H1 (cell line): ENCODE results near the gene IL26. TPM values are rescaled to one million over a fixed set of nuclear protein-coding genes. Genes with fewer than 3 reads are reported as not detected.

Experiments used
- CTCF ChIA-PET: fragments of 300-600 bp; sonication (Branson Sonifier 250); formaldehyde crosslinking; loops from one replicate; lab custom pipeline; 2021; ENCODE audit not compliant: partially characterized antibody; lab: Charles Lee
- POLR2A ChIA-PET: fragments of 300-600 bp; sonication (Branson Sonifier 250); formaldehyde crosslinking; loops from one replicate; lab custom pipeline; 2021; ENCODE audit warnings: inconsistent platforms; ENCODE audit not compliant: partially characterized antibody; lab: Charles Lee
- DNase-seq, 2 experiments: peaks; one replicate each; pipeline versions ENCODE4 v3.0.0 to v3.0.0-alpha.2; 2010 to 2022; ENCODE audit warnings: low spot score in 2 of 2, low read depth in 1 of 2, mixed read lengths in 1 of 2
- FAIRE-seq: peaks from 2 replicates; lab custom pipeline; 2011; peaks lifted over from hg19 to GRCh38; lab: Jason Lieb, UNC
- H2AFZ ChIP-seq: 2 replicates; pipeline ENCODE4 v1.8.1; 2012; ENCODE audit warnings: low read length, inconsistent platforms
- H2AK5ac ChIP-seq: 2 replicates; pipeline ENCODE4 v1.6.1; 2013; ENCODE audit warnings: low read depth, low read length
- H2BK120ac ChIP-seq: replicated peaks from 2 replicates; pipeline ENCODE3; 2013; ENCODE audit warnings: low read depth, low read length, inconsistent platforms
- H2BK12ac ChIP-seq: 2 replicates; pipeline ENCODE4 v1.6.1; 2013; ENCODE audit warnings: low read depth, low read length
- H2BK15ac ChIP-seq: 2 replicates; pipeline ENCODE4 v1.6.1; 2013; ENCODE audit warnings: low read length
- H2BK20ac ChIP-seq: 2 replicates; pipeline ENCODE4 v1.6.1; 2013; ENCODE audit warnings: low read length
- H2BK5ac ChIP-seq: 2 replicates; pipeline ENCODE4 v1.6.1; 2013; ENCODE audit warnings: low read depth, low read length
- H3K14ac ChIP-seq: 2 replicates; pipeline ENCODE4 v1.6.1; 2013; ENCODE audit warnings: inconsistent platforms; ENCODE audit not compliant: insufficient read length
- H3K18ac ChIP-seq: 2 replicates; pipeline ENCODE4 v1.6.1; 2013; ENCODE audit warnings: low read length; ENCODE audit errors: extremely low read depth
- H3K23ac ChIP-seq: 2 replicates; pipeline ENCODE4 v1.6.1; 2013; ENCODE audit warnings: inconsistent platforms; ENCODE audit not compliant: insufficient read length
- H3K23me2 ChIP-seq: 2 replicates; pipeline ENCODE4 v1.6.1; 2013; ENCODE audit warnings: low read depth, low read length
- H3K27ac ChIP-seq: 2 replicates; pipeline ENCODE4 v1.6.1; 2011; ENCODE audit warnings: low read depth, low read length, inconsistent platforms
- H3K27me3 ChIP-seq, 4 experiments: replicated peaks in 1 of 4; 1 replicate in 1 of 4; 2 replicates in 3 of 4; pipeline versions ENCODE4 v1.6.1 to v1.8.1; 2011 to 2013; ENCODE audit warnings: low read length in 3 of 4, mild to moderate bottlenecking in 3 of 4, inconsistent platforms in 2 of 4, mixed read lengths in 2 of 4, moderate library complexity in 1 of 4; ENCODE audit not compliant: control insufficient read depth in 3 of 4, insufficient read depth in 3 of 4; ENCODE audit errors: extremely low read depth in 1 of 4
- H3K36me3 ChIP-seq, 4 experiments: 2 replicates each; pipeline versions ENCODE4 v1.6.1 to v1.8.1; 2011 to 2013; ENCODE audit warnings: mild to moderate bottlenecking in 4 of 4, low read length in 3 of 4, moderate library complexity in 2 of 4, control low read depth in 1 of 4, inconsistent platforms in 1 of 4; ENCODE audit not compliant: insufficient read depth in 4 of 4, control insufficient read depth in 2 of 4
- H3K4ac ChIP-seq: replicated peaks from 2 replicates; pipeline ENCODE3; 2013; ENCODE audit warnings: low read length, low read depth, mixed read lengths, inconsistent platforms; ENCODE audit not compliant: insufficient read length
- H3K4me1 ChIP-seq, 4 experiments: replicated peaks in 1 of 4; 1 replicate in 1 of 4; 2 replicates in 3 of 4; pipeline versions ENCODE4 v1.6.1 to v1.8.1; 2011 to 2013; ENCODE audit warnings: low read length in 3 of 4, inconsistent platforms in 2 of 4, mixed read lengths in 1 of 4; ENCODE audit not compliant: insufficient read depth in 4 of 4, control insufficient read depth in 3 of 4
- H3K4me2 ChIP-seq, 2 experiments: 2 replicates each; pipeline versions ENCODE4 v1.6.1 to v1.8.1; 2011 to 2013; ENCODE audit warnings: low read depth in 2 of 2, low read length in 2 of 2, control low read depth in 1 of 2, inconsistent platforms in 1 of 2, mild to moderate bottlenecking in 1 of 2; ENCODE audit not compliant: insufficient read depth in 1 of 2
- H3K4me3 ChIP-seq, 4 experiments: fragments of 200-600, 300-600 bp in 1 of 4; sonication (generic), shearing (Covaris generic), sonication (Bioruptor Twin) in 1 of 4; 2 replicates each; pipeline versions ENCODE4 v1.5.1 to v1.8.1; 2011 to 2016; ENCODE audit warnings: low read length in 4 of 4, low read depth in 3 of 4, control low read depth in 2 of 4, inconsistent platforms in 2 of 4, mild to moderate bottlenecking in 2 of 4, mixed read lengths in 1 of 4, moderate library complexity in 1 of 4; ENCODE audit not compliant: insufficient read depth in 2 of 4; ENCODE audit errors: extremely low read depth in 1 of 4
- H3K56ac ChIP-seq: replicated peaks from 2 replicates; pipeline ENCODE3; 2013; ENCODE audit warnings: low read depth, mild to moderate bottlenecking, mixed read lengths, low read length, inconsistent platforms; ENCODE audit not compliant: insufficient read length
- H3K79me1 ChIP-seq: 2 replicates; pipeline ENCODE4 v1.6.1; 2013; ENCODE audit warnings: low read depth, low read length, control low read depth
- H3K79me2 ChIP-seq, 2 experiments: 2 replicates each; pipeline versions ENCODE4 v1.6.1 to v1.8.1; 2012 to 2013; ENCODE audit warnings: low read length in 2 of 2, mild to moderate bottlenecking in 2 of 2, inconsistent platforms in 1 of 2; ENCODE audit not compliant: insufficient read depth in 2 of 2, control insufficient read depth in 1 of 2
- H3K9ac ChIP-seq, 4 experiments: replicated peaks in 1 of 4; 1 replicate in 1 of 4; 2 replicates in 3 of 4; pipeline versions ENCODE4 v1.6.1 to v1.8.1; 2011 to 2013; ENCODE audit warnings: low read depth in 3 of 4, low read length in 3 of 4, control low read depth in 2 of 4, mild to moderate bottlenecking in 2 of 4, moderate library complexity in 2 of 4, inconsistent platforms in 1 of 4; ENCODE audit errors: extremely low read depth in 1 of 4
- H3K9me3 ChIP-seq, 2 experiments: 2 replicates each; pipeline versions ENCODE4 v1.6.1 to v1.8.1; 2012 to 2013; ENCODE audit warnings: mild to moderate bottlenecking in 2 of 2, moderate library complexity in 2 of 2, control low read depth in 1 of 2, inconsistent platforms in 1 of 2, low read depth in 1 of 2, low read length in 1 of 2, mixed read lengths in 1 of 2; ENCODE audit not compliant: insufficient read depth in 2 of 2
- H4K20me1 ChIP-seq, 2 experiments: replicated peaks in 1 of 2; 2 replicates each; pipeline versions ENCODE3 to v1.8.1; 2011 to 2013; ENCODE audit warnings: inconsistent platforms in 2 of 2, low read length in 2 of 2, mild to moderate bottlenecking in 1 of 2; ENCODE audit not compliant: insufficient read depth in 2 of 2, control insufficient read depth in 1 of 2
- H4K5ac ChIP-seq: 2 replicates; pipeline ENCODE4 v1.6.1; 2013; ENCODE audit warnings: low read length, low read depth, mixed read lengths, inconsistent platforms; ENCODE audit not compliant: insufficient read length
- H4K8ac ChIP-seq: 2 replicates; pipeline ENCODE4 v1.8.0; 2013; ENCODE audit warnings: mild to moderate bottlenecking, moderate library complexity, low read length, inconsistent platforms; ENCODE audit not compliant: insufficient read depth; ENCODE audit errors: extremely low read depth
- H4K91ac ChIP-seq: replicated peaks from 2 replicates; pipeline ENCODE3; 2013; ENCODE audit warnings: low read length, mixed read lengths, inconsistent platforms; ENCODE audit not compliant: insufficient read length
- KDM5A ChIP-seq: fragments of 200-600 bp; IDR thresholded peaks from 2 replicates; pipeline ENCODE4 v1.7.1; 2012; ENCODE audit warnings: mild to moderate bottlenecking, low read length, inconsistent platforms, mixed read lengths
- polyA plus RNA-seq, 7 experiments: library from polyadenylated mRNA; depleted of rRNA in 3 of 7; stranded (reverse) in 5 of 7; unstranded in 2 of 7; fragments of >200 nt in 5 of 7; fragments of 200-250 nt in 2 of 7; gene quantifications; 1 replicate in 5 of 7; 2 replicates in 1 of 7; 4 replicates in 1 of 7; pipeline versions ENCODE4 v1.2.1 to v1.2.3, GENCODE V29; 2011 to 2013; ENCODE audit warnings: missing spikeins in 2 of 7, mixed read lengths in 2 of 7
- total RNA-seq: library from RNA; stranded (reverse); fragmentation: NEBNext Ultra II Directional; extraction: Animal tissue kit (Norgen Biotek cat#: 25700); gene quantifications from 2 replicates; pipeline ENCODE4 v1.2.1, GENCODE V29; 2021

Gene IL26
- total and polyA plus RNA-seq, 2 of the 8 experiments (the other 6 are each of a cell fraction or from before 2014, with no cell fraction given) = not detected

- no peak overlapping the region for H4K91ac ChIP-seq
- H3K9ac ChIP-seq = no peak overlapping the region
- H4K20me1 ChIP-seq = no peaks in the 10 kb centered on the region
- H2BK120ac ChIP-seq = no peak overlapping the region
- H3K23me2 ChIP-seq = no peaks in the 10 kb centered on the region
- no peak overlapping the region for H2BK12ac ChIP-seq
- H3K23ac ChIP-seq = no peak overlapping the region
- ChIA-PET POLR2A (no interaction called here), CTCF (no interaction called here)
- H3K27me3 ChIP-seq = no peaks in the 10 kb centered on the region
- no peak overlapping the region for H2BK20ac ChIP-seq
- no peak for TF ChIP-seq KDM5A
- no peaks in the 10 kb centered on the region for H3K36me3 ChIP-seq
- no peak overlapping the region for H4K5ac ChIP-seq
- no peak overlapping the region for H2BK5ac ChIP-seq
- no peak overlapping the region for H4K8ac ChIP-seq
- H3K4me3 ChIP-seq = no peak overlapping the region
- DNase-seq (no peak), FAIRE-seq (no peak)
- H3K79me2 ChIP-seq = no peaks in the 10 kb centered on the region
- no peak overlapping the region for H3K56ac ChIP-seq
- H2AFZ ChIP-seq = no peak overlapping the region
- no peak overlapping the region for H3K27ac ChIP-seq
- no peaks in the 10 kb centered on the region for H3K4me1 ChIP-seq
- no peak overlapping the region for H3K4ac ChIP-seq
- no peak overlapping the region for H3K14ac ChIP-seq
- H2BK15ac ChIP-seq = no peak overlapping the region
- no peaks in the 10 kb centered on the region for H3K9me3 ChIP-seq
- no peaks in the 10 kb centered on the region for H3K79me1 ChIP-seq
- no peak overlapping the region for H3K4me2 ChIP-seq
- H3K18ac ChIP-seq = no peak overlapping the region
- H2AK5ac ChIP-seq = no peak overlapping the region
Measured at GRCh38 chr12:68207276-68207675, 18.3 kb downstream of the IL26 start.
